T-cell (primary cell): Measurements from ENCODE around the gene RNF121. TPM values are rescaled to one million over a fixed set of nuclear protein-coding genes. Genes with fewer than 3 reads are reported as not detected.

Experiments used
- ATAC-seq, 4 experiments: fragments of 200-7000 bp in 3 of 4; fragments of 150-1000 bp in 1 of 4; cut with Tn5 transposase; replicated peaks in 1 of 4; 1 replicate in 3 of 4; 2 replicates in 1 of 4; pipeline ENCODE4 v1.10.0; 2021; ENCODE audit warnings: moderate library complexity in 3 of 4, mild to moderate bottlenecking in 2 of 4, moderate number of reproducible peaks in 1 of 4
- CTCF ChIA-PET, 2 donors: fragments of 300-600 bp; sonication (Branson Sonifier 250); formaldehyde crosslinking; loops; one replicate each; lab custom pipeline; 2022; ENCODE audit warnings: antibody characterized with exemption in 2 of 2; lab: Charles Lee
- POLR2A ChIA-PET, 2 donors: fragments of 300-600 bp; sonication (Branson Sonifier 250); formaldehyde crosslinking; loops; one replicate each; lab custom pipeline; 2022; ENCODE audit warnings: antibody characterized with exemption in 2 of 2; lab: Charles Lee
- DNase-seq, 35 experiments: peaks; one replicate each; pipeline versions ENCODE4 v3.0.0 to v3.0.0-alpha.2; 2013 to 2023
- H3K27ac ChIP-seq: one replicate; pipeline ENCODE4 v1.5.1; 2013; ENCODE audit warnings: low read length
- H3K27me3 ChIP-seq, 2 experiments: replicated peaks in 1 of 2; 1 replicate in 1 of 2; 2 replicates in 1 of 2; pipeline versions ENCODE4 v1.6.1 to v1.7.0; 2013; ENCODE audit warnings: low read length in 1 of 2, mixed read lengths in 1 of 2; ENCODE audit not compliant: control insufficient read depth in 2 of 2, insufficient read depth in 2 of 2; ENCODE audit errors: extremely low read depth in 1 of 2
- H3K36me3 ChIP-seq, 2 donors: 1 replicate in 1 of 2; 2 replicates in 1 of 2; pipeline versions ENCODE4 v1.6.1 to v1.7.0; 2013; ENCODE audit warnings: low read length in 1 of 2; ENCODE audit not compliant: control insufficient read depth in 2 of 2, insufficient read depth in 1 of 2; ENCODE audit errors: extremely low read depth in 1 of 2
- H3K4me1 ChIP-seq, 2 experiments: 1 replicate in 1 of 2; 2 replicates in 1 of 2; pipeline versions ENCODE4 v1.6.1 to v1.7.0; 2013; ENCODE audit warnings: low read length in 2 of 2, mixed read lengths in 1 of 2; ENCODE audit not compliant: insufficient read depth in 2 of 2, control insufficient read depth in 1 of 2; ENCODE audit errors: extremely low read depth in 1 of 2
- H3K4me3 ChIP-seq, 2 donors: 1 replicate in 1 of 2; 2 replicates in 1 of 2; pipeline versions ENCODE4 v1.5.1 to v1.7.0; 2013; ENCODE audit warnings: mild to moderate bottlenecking in 2 of 2, low read length in 1 of 2, moderate library complexity in 1 of 2; ENCODE audit not compliant: control insufficient read depth in 1 of 2; ENCODE audit errors: extremely low read depth in 1 of 2
- H3K9me3 ChIP-seq: 2 replicates; pipeline ENCODE4 v1.7.0; 2013
- H3K27ac Mint-ChIP-seq, 2 donors: one replicate each; pipeline ENCODE4 v1.8.0; 2020 to 2021; ENCODE audit warnings: mild to moderate bottlenecking in 2 of 2, mixed read lengths in 2 of 2
- H3K27me3 Mint-ChIP-seq, 2 donors: one replicate each; pipeline ENCODE4 v1.8.0; 2021 to 2022; ENCODE audit warnings: mixed read lengths in 2 of 2
- H3K36me3 Mint-ChIP-seq: one replicate; pipeline ENCODE4 v1.8.0; 2021; ENCODE audit warnings: mixed read lengths
- H3K4me1 Mint-ChIP-seq, 3 donors: one replicate each; pipeline ENCODE4 v1.8.0; 2020 to 2022; ENCODE audit warnings: mixed read lengths in 3 of 3, mild to moderate bottlenecking in 1 of 3
- H3K4me3 Mint-ChIP-seq, 3 donors: one replicate each; pipeline ENCODE4 v1.8.0; 2020 to 2022; ENCODE audit warnings: mild to moderate bottlenecking in 3 of 3, mixed read lengths in 3 of 3, moderate library complexity in 3 of 3
- H3K9me3 Mint-ChIP-seq, 3 donors: one replicate each; pipeline ENCODE4 v1.8.0; 2020 to 2022; ENCODE audit warnings: mixed read lengths in 3 of 3
- WGBS: methylation state at CpG from one replicate; pipeline ENCODE4 v1.1.5; 2013; ENCODE audit warnings: missing lambda C conversion rate; ENCODE audit not compliant: insufficient coverage; 5-methylcytosine and 5-hydroxymethylcytosine counted together
- total RNA-seq, 35 experiments: library from RNA in 6 of 35; stranded (reverse) in 6 of 35; fragments of 120-200 nt in 1 of 35; gene quantifications; one replicate each; pipeline versions ENCODE4 v1.2.1 to v1.2.4 and lab custom pipeline; 2013 to 2026

The RNF121 gene
- total RNA-seq, 5 donors from 2014 or later (not counting 1 experiment from before 2014, with no cell fraction given), result 23.9 to 29.1 (median 24.8) TPM

DNA sequence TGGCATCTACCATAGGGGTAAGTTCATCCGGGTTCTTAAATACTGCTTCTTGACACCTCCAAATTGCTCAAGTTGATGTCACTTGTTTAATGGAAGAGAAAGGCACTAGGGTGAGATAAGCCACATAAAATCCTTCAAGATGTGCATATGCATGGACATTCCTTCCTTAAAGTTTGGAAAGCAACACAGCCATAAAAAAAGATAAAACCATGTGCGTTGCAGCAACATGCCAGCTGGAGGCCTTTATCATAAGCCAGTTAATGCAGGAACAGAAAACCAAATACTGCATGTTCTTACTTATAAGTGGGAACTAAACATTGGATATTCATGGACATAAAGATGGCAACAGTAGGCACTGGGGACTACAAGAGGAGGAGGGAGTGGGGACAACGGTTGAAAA, 61.9 kb downstream of the RNF121 start:
- ATAC-seq (no peak), DNase-seq (no peak)
- Mint-ChIP-seq H3K9me3 (no peaks in the 10 kb centered on the region), H3K36me3 (peaks cover 29% of the 10 kb centered on the region), H3K4me1 (peaks cover 0 to 2% (median 0%) of the 10 kb centered on the region in 3 donors), H3K27ac (no peak overlapping the region), H3K4me3 (no peak overlapping the region), H3K27me3 (no peaks in the 10 kb centered on the region)
- H3K9me3 ChIP-seq, result no peaks in the 10 kb centered on the region
- no peak overlapping the region for H3K4me3 ChIP-seq
- POLR2A ChIA-PET, result no interaction called here
- no peaks in the 10 kb centered on the region for H3K27me3 ChIP-seq
- H3K36me3 ChIP-seq, result peaks cover 0 to 36% of the 10 kb centered on the region in 2 donors
- no peaks in the 10 kb centered on the region for H3K4me1 ChIP-seq
- 100% methylated on average over 1 of the region's 3 CpGs for WGBS
- no peak overlapping the region for H3K27ac ChIP-seq
- CTCF ChIA-PET, result no interaction called here

DNA sequence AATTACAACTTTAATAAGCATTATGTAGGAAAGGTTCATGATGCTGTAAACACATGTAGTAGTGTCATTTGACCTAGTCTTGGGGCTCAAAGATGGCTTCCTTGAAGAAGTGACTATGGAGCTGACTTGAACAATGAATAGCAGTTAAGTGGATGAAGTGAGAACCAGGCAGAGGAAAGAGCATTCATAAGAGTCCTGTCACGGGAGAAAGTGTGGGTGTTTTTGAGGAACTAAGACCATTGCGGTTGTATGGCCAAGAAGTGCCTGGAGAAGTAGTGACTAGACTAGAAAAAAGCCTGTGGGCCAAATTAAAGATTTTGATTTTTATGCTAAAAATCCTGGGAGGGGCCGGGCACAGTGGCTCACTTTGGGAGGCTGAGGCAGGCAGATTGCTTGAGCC, 62.6 kb downstream of the RNF121 start:
- no peak for ATAC-seq
- no peaks in the 10 kb centered on the region for H3K9me3 Mint-ChIP-seq

DNA sequence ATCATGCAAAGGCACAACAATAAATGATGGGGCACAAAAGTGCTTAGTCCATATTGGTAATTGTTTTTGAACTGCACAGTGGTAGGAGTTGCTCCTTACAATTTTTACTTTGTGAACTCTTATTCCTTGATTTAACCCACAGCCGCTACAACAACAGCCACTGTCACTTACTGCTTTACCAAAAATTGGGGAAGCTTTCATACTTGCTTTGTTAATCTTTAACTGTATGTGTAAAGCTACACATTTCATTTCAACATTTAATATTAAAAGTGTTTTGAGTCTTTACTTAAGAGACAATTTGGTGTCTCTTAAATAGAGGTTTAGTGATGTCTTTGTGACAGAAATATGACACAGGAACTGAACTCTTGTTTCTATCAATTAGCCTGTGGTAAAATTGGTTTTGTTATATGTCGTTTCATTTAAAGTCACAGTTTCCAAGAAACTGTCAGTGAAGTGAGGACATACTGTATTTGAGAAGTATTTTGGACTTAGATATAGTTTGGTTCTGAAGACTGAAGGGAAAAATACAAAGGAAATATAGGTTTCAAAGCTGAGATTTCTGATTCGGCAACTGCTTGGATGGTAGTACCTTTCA, 63.4 kb downstream of the RNF121 start:
- Mint-ChIP-seq H3K27ac (no peak overlapping the region), H3K9me3 (no peaks in the 10 kb centered on the region), H3K4me1 (peaks cover 0 to 4% (median 0%) of the 10 kb centered on the region in 3 donors), H3K36me3 (peaks cover 24% of the 10 kb centered on the region), H3K4me3 (no peak overlapping the region), H3K27me3 (no peaks in the 10 kb centered on the region)
- DNase-seq (no peak), ATAC-seq (no peak)
- no peak overlapping the region for H3K4me3 ChIP-seq
- ChIA-PET POLR2A (no interaction called here), CTCF (interaction anchor here in 1 of 2 donors (0.8 kb wide), 1 partner anchor 10 kb away, joined by 4 read pairs; no protein-coding TSS in a partner anchor)
- peaks cover 0 to 29% of the 10 kb centered on the region in 2 donors for H3K36me3 ChIP-seq
- no peaks in the 10 kb centered on the region for H3K9me3 ChIP-seq
- no peaks in the 10 kb centered on the region for H3K27me3 ChIP-seq
- no peaks in the 10 kb centered on the region for H3K4me1 ChIP-seq
- 43% methylated on average over 1 of the region's 3 CpGs for WGBS
- no peak overlapping the region for H3K27ac ChIP-seq

More for the DNA sequence above, 62.6 kb downstream of the RNF121 start:
- no peak for DNase-seq
- H3K27ac Mint-ChIP-seq, result peak overlapping the region in 1 of 2 donors; percentile 0
- H3K4me3 ChIP-seq, result no peak overlapping the region
- no peaks in the 10 kb centered on the region for H3K9me3 ChIP-seq
- POLR2A ChIA-PET, result no interaction called here
- H3K4me1 Mint-ChIP-seq, result no peaks in the 10 kb centered on the region
- WGBS, result 100% methylated on average over 1 of the region's 3 CpGs
- CTCF ChIA-PET, result no interaction called here
- H3K36me3 ChIP-seq, result peaks cover 0 to 32% of the 10 kb centered on the region in 2 donors
- H3K27ac ChIP-seq, result no peak overlapping the region
- H3K4me3 Mint-ChIP-seq, result no peak overlapping the region
- H3K27me3 Mint-ChIP-seq, result no peaks in the 10 kb centered on the region
- no peaks in the 10 kb centered on the region for H3K27me3 ChIP-seq
- no peaks in the 10 kb centered on the region for H3K4me1 ChIP-seq
- peaks cover 24% of the 10 kb centered on the region for H3K36me3 Mint-ChIP-seq

DNA sequence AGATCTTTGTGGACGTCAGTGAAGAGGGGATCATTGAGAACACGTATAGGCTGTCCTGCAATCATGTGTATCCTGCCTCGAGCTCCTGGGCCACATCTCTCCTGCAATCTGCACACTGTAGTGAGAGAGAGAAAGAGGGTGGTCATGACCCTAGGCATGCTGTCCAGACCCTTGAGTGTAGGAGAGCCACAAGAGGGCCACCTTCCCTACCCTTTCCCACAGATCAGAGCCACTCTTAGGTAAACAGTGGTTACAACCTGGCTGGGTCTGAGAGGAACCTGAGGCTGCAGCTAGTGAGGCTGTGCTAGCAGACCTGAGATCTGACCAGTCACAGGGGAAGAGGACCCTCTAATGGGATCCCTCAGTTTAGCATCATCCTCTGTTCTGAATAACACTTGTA, 65.9 kb downstream of the RNF121 start:
- peaks cover 24% of the 10 kb centered on the region for H3K36me3 Mint-ChIP-seq
- Histone ChIP-seq H3K27ac (no peak overlapping the region), H3K4me1 (peaks cover 5 to 22% of the 10 kb centered on the region in 2 experiments), H3K36me3 (peaks cover 0 to 21% of the 10 kb centered on the region in 2 donors), H3K4me3 (no peak overlapping the region), H3K9me3 (no peaks in the 10 kb centered on the region), H3K27me3 (no peaks in the 10 kb centered on the region)
- no peak overlapping the region for H3K27ac Mint-ChIP-seq
- no peak overlapping the region for H3K4me3 Mint-ChIP-seq
- no peaks in the 10 kb centered on the region for H3K9me3 Mint-ChIP-seq
- ChIA-PET CTCF (no interaction called here), POLR2A (interaction anchor here in 1 of 2 donors (0.5 kb wide), 1 partner anchor 16 kb away, joined by 3 read pairs; no protein-coding TSS in a partner anchor)
- no peaks in the 10 kb centered on the region for H3K27me3 Mint-ChIP-seq
- ATAC-seq, result no peak
- no peak for DNase-seq
- WGBS, result 80% methylated on average over 1 of the region's 3 CpGs
- peaks cover 18 to 24% (median 19%) of the 10 kb centered on the region in 3 donors for H3K4me1 Mint-ChIP-seq

DNA sequence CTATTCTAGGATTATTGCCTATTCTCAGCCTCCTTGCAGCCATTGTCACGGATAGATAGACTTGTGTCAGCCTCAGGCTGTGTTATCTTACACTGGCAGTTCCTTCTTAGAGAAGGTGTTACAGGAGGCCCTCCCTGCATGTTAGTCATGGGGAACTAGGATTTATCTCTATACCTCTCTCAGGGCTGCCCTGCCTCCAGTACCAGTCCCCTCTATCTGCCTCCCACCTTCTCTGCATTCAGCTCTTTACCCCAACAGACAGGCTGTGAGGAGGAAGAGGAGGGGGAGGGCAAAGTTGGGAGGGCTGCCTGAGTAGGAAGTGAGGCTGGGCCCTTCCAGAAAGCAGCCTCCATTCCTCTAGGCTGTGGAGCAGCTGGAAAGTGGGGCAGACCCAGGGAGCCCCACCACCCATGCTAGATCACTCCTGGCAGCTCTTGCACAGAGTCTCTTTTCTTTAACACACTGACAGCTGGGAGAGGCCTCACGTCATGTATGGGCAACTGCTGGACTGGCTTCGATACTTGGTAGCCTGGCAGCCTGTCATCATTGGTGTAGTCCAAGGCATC, 67.0 kb downstream of the RNF121 start:
- POLR2A ChIA-PET, result no interaction called here
- Mint-ChIP-seq H3K9me3 (no peaks in the 10 kb centered on the region), H3K4me3 (no peak overlapping the region), H3K27me3 (no peaks in the 10 kb centered on the region), H3K36me3 (peaks cover 19% of the 10 kb centered on the region), H3K4me1 (peaks cover 21 to 35% (median 27%) of the 10 kb centered on the region in 3 donors), H3K27ac (no peak overlapping the region)
- Histone ChIP-seq H3K4me3 (no peak overlapping the region), H3K27me3 (no peaks in the 10 kb centered on the region), H3K4me1 (peaks cover 5 to 33% of the 10 kb centered on the region in 2 experiments), H3K9me3 (no peaks in the 10 kb centered on the region), H3K36me3 (peaks cover 4 to 17% of the 10 kb centered on the region in 2 donors), H3K27ac (no peak overlapping the region)
- ATAC-seq, result no peak
- CTCF ChIA-PET, result no interaction called here
- DNase-seq, result no peak
- no CpG with 5 or more reads among the region's 3 CpGs for WGBS

DNA sequence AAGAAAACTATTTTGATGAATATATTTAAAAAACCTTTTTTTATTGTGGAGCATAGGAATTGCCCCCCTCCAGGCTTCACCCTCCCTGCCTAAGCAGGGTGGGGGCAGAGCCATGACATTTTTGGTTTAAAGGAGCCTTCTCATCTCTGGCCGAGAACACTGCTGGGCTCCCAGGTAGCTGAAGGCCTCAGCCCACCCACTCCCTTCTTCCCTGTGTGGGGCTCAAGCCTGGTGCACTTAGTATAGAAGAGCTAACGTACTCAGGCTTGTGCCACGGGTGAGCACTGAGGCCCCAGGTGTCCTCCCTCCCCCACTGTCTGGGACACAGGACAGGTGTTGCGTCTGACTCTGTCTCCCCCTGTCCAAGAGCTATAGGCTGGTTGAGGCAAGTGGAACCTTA, 67.7 kb downstream of the RNF121 start:
- H3K27me3 Mint-ChIP-seq, result no peaks in the 10 kb centered on the region
- Histone ChIP-seq H3K9me3 (no peaks in the 10 kb centered on the region), H3K27ac (no peak overlapping the region), H3K36me3 (peaks cover 7 to 16% of the 10 kb centered on the region in 2 donors), H3K4me3 (no peak overlapping the region), H3K27me3 (no peaks in the 10 kb centered on the region), H3K4me1 (peaks cover 5 to 34% of the 10 kb centered on the region in 2 experiments)
- no peaks in the 10 kb centered on the region for H3K9me3 Mint-ChIP-seq
- peak overlapping the region in 1 of 2 donors; percentile 28 for H3K27ac Mint-ChIP-seq
- H3K36me3 Mint-ChIP-seq, result peaks cover 15% of the 10 kb centered on the region
- no peak for ATAC-seq
- POLR2A ChIA-PET, result interaction anchor here (0.6 kb wide), 2 partner anchors 23 to 210 kb away, joined by 3 to 4 read pairs; no protein-coding TSS in a partner anchor
- DNase-seq, result no peak
- 93% methylated on average over 3 of the region's 4 CpGs for WGBS
- CTCF ChIA-PET, result no interaction called here
- H3K4me3 Mint-ChIP-seq, result no peak overlapping the region
- peaks cover 21 to 38% (median 27%) of the 10 kb centered on the region in 3 donors for H3K4me1 Mint-ChIP-seq
